Chondrocyte (in vitro differentiated cells): ENCODE results near the gene ABCE1. TPM values are rescaled to one million over a fixed set of nuclear protein-coding genes. Genes with fewer than 3 reads are reported as not detected.

ENCODE experiments used
- DNase-seq: peaks from one replicate; pipeline ENCODE4 v3.0.0; 2021; ENCODE audit warnings: mixed read lengths, low spot score
- H3K27ac Mint-ChIP-seq: one replicate; pipeline ENCODE4 v1.8.0; 2021; ENCODE audit warnings: mild to moderate bottlenecking, moderate library complexity, mixed read lengths; ENCODE audit not compliant: unreplicated experiment
- H3K27me3 Mint-ChIP-seq: 2 replicates; pipeline ENCODE4 v1.8.0; 2021; ENCODE audit warnings: low read depth, mixed read lengths
- H3K36me3 Mint-ChIP-seq: 2 replicates; pipeline ENCODE4 v1.8.0; 2021; ENCODE audit warnings: low read depth, mixed read lengths
- H3K4me1 Mint-ChIP-seq: 2 replicates; pipeline ENCODE4 v1.8.0; 2021; ENCODE audit warnings: low read depth, mild to moderate bottlenecking, mixed read lengths
- H3K4me3 Mint-ChIP-seq: one replicate; pipeline ENCODE4 v1.8.0; 2021; ENCODE audit warnings: mild to moderate bottlenecking, moderate library complexity, mixed read lengths; ENCODE audit not compliant: unreplicated experiment
- H3K9me3 Mint-ChIP-seq: 2 replicates; pipeline ENCODE4 v1.8.0; 2021; ENCODE audit warnings: low read depth, mixed read lengths
- CTCF ChIP-seq: fragments of 200-600 bp; sonication (generic); IDR thresholded peaks from 2 replicates; pipeline ENCODE4 v1.5.0; 2021; ENCODE audit warnings: antibody characterized with exemption, mild to moderate bottlenecking, moderate library complexity
- long read RNA-seq: library from polyadenylated mRNA; stranded (forward); transcript quantifications from one replicate; pipeline ENCODE4 v2.0.0, GENCODE V29; 2021
- total RNA-seq: library from RNA; stranded (reverse); gene quantifications from 3 replicates; pipeline ENCODE4 v1.2.1, GENCODE V29; 2021

The ABCE1 gene
- total RNA-seq = 48.8 to 75.3 TPM (median 53.1 TPM) in 3 replicates
- long read RNA-seq, transcript ABCE1-201 (18 exons, 3,921 nt) = major isoform, 47 of 52 reads
- long read RNA-seq, partial matches to known transcripts = 2 of 52 reads
- long read RNA-seq, other reads (novel, unspliced or antisense) = 3 of 52 reads

- peak within 1 kb of the TSS; percentile 99 for H3K27ac Mint-ChIP-seq
- TF ChIP-seq CTCF = peak; percentile 80
- H3K36me3 Mint-ChIP-seq = peaks cover 23% of the 10 kb centered on the region
- H3K4me1 Mint-ChIP-seq = peaks cover 39% of the 10 kb centered on the region
- H3K9me3 Mint-ChIP-seq = peaks cover 22% of the 10 kb centered on the region
- H3K27me3 Mint-ChIP-seq = no peaks in the 10 kb centered on the region
- peak; percentile 99 for DNase-seq
- peak within 1 kb of the TSS; percentile 89 for H3K4me3 Mint-ChIP-seq
Observed at GRCh38 chr4:145097821-145098674, at the start of gene ABCE1, which contains the start of gene ANAPC10. ABCE1 (plus strand) TSS chr4:145098311; CDS start chr4:145104413, 6,102 bp downstream. ANAPC10 (minus strand) TSS chr4:145098196; CDS start chr4:145096099, 2,097 bp downstream.

GRCh38 chr4:145048817-145049216 is 49.3 kb upstream of the ABCE1 start:
- H3K27me3 Mint-ChIP-seq = no peaks in the 10 kb centered on the region
- peaks cover 11% of the 10 kb centered on the region for H3K36me3 Mint-ChIP-seq
- no peak overlapping the region for H3K27ac Mint-ChIP-seq
- no peak for TF ChIP-seq CTCF
- peaks cover 10% of the 10 kb centered on the region for H3K9me3 Mint-ChIP-seq
- peaks cover 53% of the 10 kb centered on the region for H3K4me1 Mint-ChIP-seq
- DNase-seq = no peak
- no peak overlapping the region for H3K4me3 Mint-ChIP-seq

- DNase-seq = no peak
- H3K4me1 Mint-ChIP-seq = peaks cover 49% of the 10 kb centered on the region
- no peak overlapping the region for H3K27ac Mint-ChIP-seq
- H3K9me3 Mint-ChIP-seq = peaks cover 10% of the 10 kb centered on the region
- no peaks in the 10 kb centered on the region for H3K27me3 Mint-ChIP-seq
- H3K4me3 Mint-ChIP-seq = no peak overlapping the region
- peaks cover 11% of the 10 kb centered on the region for H3K36me3 Mint-ChIP-seq
- TF ChIP-seq CTCF = no peak
Observed at GRCh38 chr4:145049241-145049640, 48.9 kb upstream of the ABCE1 start.

GRCh38 chr4:145055533-145056257 is 42.4 kb upstream of the ABCE1 start:
- DNase-seq = no peak
- H3K36me3 Mint-ChIP-seq = peaks cover 8% of the 10 kb centered on the region
- no peak overlapping the region for H3K4me3 Mint-ChIP-seq
- H3K27me3 Mint-ChIP-seq = no peaks in the 10 kb centered on the region
- peaks cover 39% of the 10 kb centered on the region for H3K4me1 Mint-ChIP-seq
- no peak overlapping the region for H3K27ac Mint-ChIP-seq
- peaks cover 2% of the 10 kb centered on the region for H3K9me3 Mint-ChIP-seq
- TF ChIP-seq CTCF = no peak
